Ectodermal cell (in vitro differentiated cells): ENCODE data around the gene CD44.

Experiments used
- H3K27ac ChIP-seq: 2 replicates; pipeline ENCODE4 v1.7.0; 2013; ENCODE audit warnings: mild to moderate bottlenecking, low read depth, low read length; ENCODE audit not compliant: insufficient read depth, poor library complexity, severe bottlenecking
- H3K27me3 ChIP-seq: 2 replicates; pipeline ENCODE4 v1.7.0; 2013; ENCODE audit warnings: mild to moderate bottlenecking, low read length; ENCODE audit not compliant: insufficient read depth, control insufficient read depth, poor library complexity, severe bottlenecking
- H3K36me3 ChIP-seq: one replicate; pipeline ENCODE4 v1.7.0; 2013; ENCODE audit warnings: low read length; ENCODE audit not compliant: control insufficient read depth, insufficient read depth
- H3K4me1 ChIP-seq: one replicate; pipeline ENCODE4 v1.7.0; 2013; ENCODE audit warnings: low read length; ENCODE audit not compliant: control insufficient read depth, insufficient read depth
- H3K4me3 ChIP-seq: 2 replicates; pipeline ENCODE4 v1.7.0; 2013; ENCODE audit warnings: low read depth, low read length, control low read depth; ENCODE audit not compliant: insufficient read depth
- H3K9me3 ChIP-seq: 2 replicates; pipeline ENCODE4 v1.7.0; 2013; ENCODE audit warnings: mild to moderate bottlenecking, low read length, moderate library complexity; ENCODE audit not compliant: control insufficient read depth
- WGBS, 2 experiments: methylation state at CpG; one replicate each; pipeline ENCODE4 v1.1.7; 2013; ENCODE audit warnings: missing lambda C conversion rate in 2 of 2; 5-methylcytosine and 5-hydroxymethylcytosine counted together

The CD44 gene

GRCh38 chr11:35242412-35243242 is 103.7 kb downstream of the CD44 start:
- Histone ChIP-seq H3K4me3 (no peak overlapping the region), H3K36me3 (no peaks in the 10 kb centered on the region), H3K4me1 (no peaks in the 10 kb centered on the region), H3K9me3 (no peaks in the 10 kb centered on the region), H3K27me3 (no peaks in the 10 kb centered on the region), H3K27ac (no peak overlapping the region)
- WGBS, 2 experiments, result 98 to 99% methylated on average over 2 to 3 of the region's 3 CpGs

- H3K4me1 ChIP-seq, result no peaks in the 10 kb centered on the region
- H3K27me3 ChIP-seq, result no peaks in the 10 kb centered on the region
- no peaks in the 10 kb centered on the region for H3K9me3 ChIP-seq
- H3K36me3 ChIP-seq, result no peaks in the 10 kb centered on the region
- H3K4me3 ChIP-seq, result no peak overlapping the region
- H3K27ac ChIP-seq, result no peak overlapping the region
- 88 to 94% methylated on average over 2 of the region's 2 CpGs for WGBS, 2 experiments
These were observed 104.8 kb downstream of the CD44 start for GRCh38 chr11:35243774-35244173.

- no peaks in the 10 kb centered on the region for H3K4me1 ChIP-seq
- H3K36me3 ChIP-seq, result no peaks in the 10 kb centered on the region
- 90 to 95% methylated on average over 4 of the region's 4 CpGs for WGBS, 2 experiments
- H3K27me3 ChIP-seq, result no peaks in the 10 kb centered on the region
- H3K27ac ChIP-seq, result no peak overlapping the region
- H3K9me3 ChIP-seq, result no peaks in the 10 kb centered on the region
- H3K4me3 ChIP-seq, result no peak overlapping the region
These were observed 106.1 kb downstream of the CD44 start for GRCh38 chr11:35245056-35245455.

GRCh38 chr11:35245786-35246185 is 106.8 kb downstream of the CD44 start:
- Histone ChIP-seq H3K27me3 (no peaks in the 10 kb centered on the region), H3K36me3 (no peaks in the 10 kb centered on the region), H3K9me3 (no peaks in the 10 kb centered on the region), H3K27ac (no peak overlapping the region), H3K4me1 (no peaks in the 10 kb centered on the region), H3K4me3 (no peak overlapping the region)
- WGBS, 2 experiments, result 94 to 95% methylated on average over 1 of the region's 1 CpG

GRCh38 chr11:35246745-35247144 is 107.8 kb downstream of the CD44 start:
- no peak overlapping the region for H3K4me3 ChIP-seq
- no peaks in the 10 kb centered on the region for H3K36me3 ChIP-seq
- H3K27me3 ChIP-seq, result no peaks in the 10 kb centered on the region
- H3K9me3 ChIP-seq, result no peaks in the 10 kb centered on the region
- H3K27ac ChIP-seq, result no peak overlapping the region
- 62 to 83% methylated on average over 2 of the region's 2 CpGs for WGBS, 2 experiments
- H3K4me1 ChIP-seq, result no peaks in the 10 kb centered on the region

GRCh38 chr11:35247428-35247827 is 108.5 kb downstream of the CD44 start:
- no peaks in the 10 kb centered on the region for H3K9me3 ChIP-seq
- 91 to 95% methylated on average over 3 of the region's 3 CpGs for WGBS, 2 experiments
- no peaks in the 10 kb centered on the region for H3K4me1 ChIP-seq
- H3K4me3 ChIP-seq, result no peak overlapping the region
- no peaks in the 10 kb centered on the region for H3K36me3 ChIP-seq
- no peaks in the 10 kb centered on the region for H3K27me3 ChIP-seq
- no peak overlapping the region for H3K27ac ChIP-seq

- Histone ChIP-seq H3K4me1 (no peaks in the 10 kb centered on the region), H3K36me3 (no peaks in the 10 kb centered on the region), H3K27ac (no peak overlapping the region), H3K27me3 (no peaks in the 10 kb centered on the region), H3K9me3 (no peaks in the 10 kb centered on the region), H3K4me3 (no peak overlapping the region)
- WGBS, 2 experiments, result 89 to 95% methylated on average over 3 of the region's 3 CpGs
These were observed 108.9 kb downstream of the CD44 start for GRCh38 chr11:35247863-35248262.

- Histone ChIP-seq H3K9me3 (no peaks in the 10 kb centered on the region), H3K27me3 (no peaks in the 10 kb centered on the region), H3K36me3 (no peaks in the 10 kb centered on the region), H3K4me1 (no peaks in the 10 kb centered on the region), H3K4me3 (no peak overlapping the region), H3K27ac (no peak overlapping the region)
- WGBS, 2 experiments, result 72 to 81% methylated on average over 4 of the region's 4 CpGs
These were observed 109.8 kb downstream of the CD44 start for GRCh38 chr11:35248558-35249323.

GRCh38 chr11:35250192-35250591 is 111.2 kb downstream of the CD44 start:
- H3K27me3 ChIP-seq, result no peaks in the 10 kb centered on the region
- H3K36me3 ChIP-seq, result no peaks in the 10 kb centered on the region
- no peak overlapping the region for H3K27ac ChIP-seq
- no peaks in the 10 kb centered on the region for H3K4me1 ChIP-seq
- H3K9me3 ChIP-seq, result no peaks in the 10 kb centered on the region
- H3K4me3 ChIP-seq, result no peak overlapping the region
- 88 to 98% methylated on average over 3 to 4 of the region's 4 CpGs for WGBS, 2 experiments

- H3K27me3 ChIP-seq, result no peaks in the 10 kb centered on the region
- no peaks in the 10 kb centered on the region for H3K36me3 ChIP-seq
- H3K4me3 ChIP-seq, result no peak overlapping the region
- no peak overlapping the region for H3K27ac ChIP-seq
- no peaks in the 10 kb centered on the region for H3K4me1 ChIP-seq
- no peaks in the 10 kb centered on the region for H3K9me3 ChIP-seq
These were observed 111.7 kb downstream of the CD44 start for GRCh38 chr11:35250621-35251020.
